ENCODE results near the gene COL18A1.

DNA sequence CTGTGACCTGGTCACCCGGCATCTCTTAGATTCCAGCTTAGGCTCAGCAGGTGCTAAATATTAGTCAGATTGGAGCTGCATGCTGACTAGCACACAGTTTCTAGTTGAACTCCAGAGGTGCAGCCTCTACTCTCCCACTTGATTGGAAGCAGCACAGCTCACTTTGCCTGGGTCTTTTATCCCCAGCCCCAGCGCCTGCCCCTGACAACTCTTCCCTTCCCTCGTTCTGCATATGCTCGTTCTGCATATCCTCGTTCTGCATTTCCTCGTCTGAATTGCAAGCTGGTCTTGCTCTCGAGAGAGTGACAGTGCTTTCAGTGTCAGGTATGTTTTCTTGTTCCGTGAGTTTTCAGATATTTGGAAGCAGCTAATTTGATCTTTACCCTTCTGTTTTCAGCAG is 11.7 kb downstream of the COL18A1 start:
- TF ChIP-seq, protein P1, sequence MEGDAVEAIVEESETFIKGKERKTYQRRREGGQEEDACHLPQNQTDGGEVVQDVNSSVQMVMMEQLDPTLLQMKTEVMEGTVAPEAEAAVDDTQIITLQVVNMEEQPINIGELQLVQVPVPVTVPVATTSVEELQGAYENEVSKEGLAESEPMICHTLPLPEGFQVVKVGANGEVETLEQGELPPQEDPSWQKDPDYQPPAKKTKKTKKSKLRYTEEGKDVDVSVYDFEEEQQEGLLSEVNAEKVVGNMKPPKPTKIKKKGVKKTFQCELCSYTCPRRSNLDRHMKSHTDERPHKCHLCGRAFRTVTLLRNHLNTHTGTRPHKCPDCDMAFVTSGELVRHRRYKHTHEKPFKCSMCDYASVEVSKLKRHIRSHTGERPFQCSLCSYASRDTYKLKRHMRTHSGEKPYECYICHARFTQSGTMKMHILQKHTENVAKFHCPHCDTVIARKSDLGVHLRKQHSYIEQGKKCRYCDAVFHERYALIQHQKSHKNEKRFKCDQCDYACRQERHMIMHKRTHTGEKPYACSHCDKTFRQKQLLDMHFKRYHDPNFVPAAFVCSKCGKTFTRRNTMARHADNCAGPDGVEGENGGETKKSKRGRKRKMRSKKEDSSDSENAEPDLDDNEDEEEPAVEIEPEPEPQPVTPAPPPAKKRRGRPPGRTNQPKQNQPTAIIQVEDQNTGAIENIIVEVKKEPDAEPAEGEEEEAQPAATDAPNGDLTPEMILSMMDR (optimal IDR thresholded peaks at IDR 0.05 in 1 of 3, IDR thresholded peaks at IDR 0.05 in 1 of 3, conservative IDR thresholded peaks at IDR 0.05 in 1 of 3; ENCODE audit: extremely low read depth in 1 of 3, insufficient read depth in 2 of 3, low read length in 3 of 3): no peak
- no peak for TF ChIP-seq EZH2 (IDR thresholded peaks at IDR 0.05; ENCODE audit: low read length)

Data from keratinocyte (primary cell).